Measurements from ENCODE around the gene PDGFRB.
A peak's percentile ranks its signal among the peaks of the same experiment; 100 is the strongest.

Gene PDGFRB

DNA sequence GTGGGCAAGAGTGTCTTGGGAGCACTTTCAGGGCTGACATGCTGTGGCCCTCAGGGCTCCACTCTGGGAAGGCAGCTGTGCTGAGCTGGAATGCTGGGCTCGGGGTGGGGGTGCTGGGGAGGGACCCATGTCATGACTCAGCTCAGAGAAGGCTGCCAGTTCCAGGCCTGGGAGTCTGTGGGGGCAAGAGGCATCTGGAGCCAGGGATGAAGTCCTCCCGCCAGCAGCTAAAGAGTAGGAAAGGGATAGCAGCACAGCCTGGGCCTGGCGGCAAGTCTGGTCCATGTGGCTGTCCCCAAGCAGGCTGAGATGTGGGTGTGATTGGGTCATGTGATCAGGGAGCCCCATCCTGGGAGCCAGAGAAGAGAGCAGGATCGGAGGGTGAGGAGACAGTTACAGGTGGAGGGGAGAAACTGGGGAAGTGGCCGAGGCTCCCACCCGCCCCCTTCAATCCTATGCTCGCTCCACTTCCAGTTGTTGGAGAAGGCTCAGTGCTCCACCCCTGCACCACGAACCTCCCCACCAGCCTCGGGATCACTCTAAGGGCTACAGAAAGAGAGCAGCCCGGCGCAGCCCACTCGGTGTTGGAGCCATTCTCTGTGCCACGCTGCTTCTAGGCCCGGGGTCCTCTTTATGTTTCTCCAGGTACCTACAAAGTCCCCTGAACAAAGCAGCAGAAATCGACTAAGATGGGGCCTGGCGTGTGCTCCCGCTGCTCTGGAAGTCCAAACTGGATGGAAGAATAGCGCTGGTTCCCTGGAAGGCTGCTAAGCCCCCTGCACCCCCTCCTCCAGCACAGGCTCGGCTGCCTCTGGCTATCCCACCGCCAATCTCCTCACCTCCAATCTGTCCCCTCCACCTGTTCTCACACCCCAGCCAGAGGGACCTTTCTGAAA, 12.0 kb downstream of the PDGFRB start:
- Histone ChIP-seq H3K4me1 (peaks cover 11 to 99% (median 91%) of the 10 kb centered on the region in 4 donors), H3K36me3 (peaks cover 0 to 12% (median 0%) of the 10 kb centered on the region in 3 donors), H3K4me3 (peak overlapping the region; percentile 37 to 41), H3K9me3 (no peaks in the 10 kb centered on the region), H3K27me3 (no peaks in the 10 kb centered on the region), H3K27ac (peak overlapping the region; percentile 89 to 98)
- DNase-seq: peak; percentile 91 to 96
- TF ChIP-seq, protein P1, sequence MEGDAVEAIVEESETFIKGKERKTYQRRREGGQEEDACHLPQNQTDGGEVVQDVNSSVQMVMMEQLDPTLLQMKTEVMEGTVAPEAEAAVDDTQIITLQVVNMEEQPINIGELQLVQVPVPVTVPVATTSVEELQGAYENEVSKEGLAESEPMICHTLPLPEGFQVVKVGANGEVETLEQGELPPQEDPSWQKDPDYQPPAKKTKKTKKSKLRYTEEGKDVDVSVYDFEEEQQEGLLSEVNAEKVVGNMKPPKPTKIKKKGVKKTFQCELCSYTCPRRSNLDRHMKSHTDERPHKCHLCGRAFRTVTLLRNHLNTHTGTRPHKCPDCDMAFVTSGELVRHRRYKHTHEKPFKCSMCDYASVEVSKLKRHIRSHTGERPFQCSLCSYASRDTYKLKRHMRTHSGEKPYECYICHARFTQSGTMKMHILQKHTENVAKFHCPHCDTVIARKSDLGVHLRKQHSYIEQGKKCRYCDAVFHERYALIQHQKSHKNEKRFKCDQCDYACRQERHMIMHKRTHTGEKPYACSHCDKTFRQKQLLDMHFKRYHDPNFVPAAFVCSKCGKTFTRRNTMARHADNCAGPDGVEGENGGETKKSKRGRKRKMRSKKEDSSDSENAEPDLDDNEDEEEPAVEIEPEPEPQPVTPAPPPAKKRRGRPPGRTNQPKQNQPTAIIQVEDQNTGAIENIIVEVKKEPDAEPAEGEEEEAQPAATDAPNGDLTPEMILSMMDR (IDR thresholded peaks at IDR 0.05): no peak
- intact Hi-C loops (cut with DNase I; ENCODE audit: low total_unique reads): no loop called here

DNA sequence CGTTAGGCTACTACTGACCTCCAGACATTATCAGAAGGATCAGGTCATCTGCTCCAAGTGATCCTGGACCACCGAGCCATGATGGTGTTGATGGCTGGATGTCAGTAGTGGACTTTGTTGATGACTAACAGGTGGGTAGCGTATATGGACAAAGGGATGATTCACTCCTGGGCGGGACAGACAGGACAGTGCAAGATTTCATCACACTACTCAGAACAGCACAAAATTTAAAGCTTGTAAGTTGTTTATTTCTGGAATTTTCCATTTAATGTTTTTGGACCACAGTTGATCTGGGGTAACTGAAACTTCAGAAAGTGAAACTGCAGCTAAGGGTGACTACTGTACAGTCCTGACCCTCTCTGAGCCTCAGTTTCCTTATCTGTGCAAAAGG, 12.7 kb downstream of the PDGFRB start:
- Histone ChIP-seq H3K27ac (peak overlapping the region; percentile 89 to 98), H3K4me3 (peak overlapping the region in 1 of 2 donors; percentile 41), H3K36me3 (peaks cover 0 to 12% (median 0%) of the 10 kb centered on the region in 3 donors), H3K9me3 (no peaks in the 10 kb centered on the region), H3K4me1 (peaks cover 11 to 99% (median 93%) of the 10 kb centered on the region in 4 donors), H3K27me3 (no peaks in the 10 kb centered on the region)
- TF ChIP-seq, protein P1 (IDR thresholded peaks at IDR 0.05): no peak
- DNase-seq: peak in 1 of 2 donors; percentile 81
- intact Hi-C loops (cut with DNase I; ENCODE audit: low total_unique reads): no loop called here

DNA sequence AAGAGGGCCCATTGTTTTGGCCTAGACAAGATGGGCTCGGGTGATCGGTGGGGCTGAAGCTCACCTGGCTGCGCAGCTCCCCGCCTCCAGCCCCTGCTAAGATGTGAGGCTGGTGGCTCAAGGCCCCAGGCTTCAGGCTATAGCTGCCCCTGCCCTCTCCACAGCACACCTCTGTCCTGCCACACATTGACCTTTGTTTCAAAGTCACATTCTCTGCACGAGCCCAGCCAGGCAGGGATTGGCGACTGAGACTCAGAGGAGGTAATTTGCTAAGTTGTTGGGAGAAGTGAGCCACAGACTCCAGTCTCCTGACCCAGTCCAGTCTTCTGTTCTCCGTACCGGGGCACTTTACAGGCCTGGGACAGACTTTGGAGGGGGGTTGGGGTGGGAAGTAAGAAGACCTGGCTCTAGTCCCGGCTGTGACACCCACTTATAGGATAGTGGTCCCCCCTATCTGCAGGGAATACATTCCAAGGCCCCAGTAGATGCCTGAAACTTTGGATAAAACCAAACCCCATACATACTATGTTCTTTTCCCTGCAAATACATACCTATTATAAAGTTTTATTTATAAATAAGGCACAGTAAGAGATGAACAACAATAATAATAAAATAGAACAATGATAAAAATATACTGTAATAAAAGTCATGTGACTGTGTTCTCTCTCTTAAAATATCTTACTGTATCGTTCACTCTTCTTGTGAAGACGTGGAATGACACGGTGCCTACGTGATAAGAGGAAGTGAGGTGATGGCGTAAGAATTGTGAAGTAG, 13.3 kb downstream of the PDGFRB start:
- intact Hi-C loops (cut with DNase I; ENCODE audit: low total_unique reads): no loop called here
- H3K36me3 ChIP-seq: peaks cover 0 to 10% (median 0%) of the 10 kb centered on the region in 3 donors
- TF ChIP-seq, protein P1 (IDR thresholded peaks at IDR 0.05): no peak
- peak overlapping the region in 1 of 2 donors; percentile 41 for H3K4me3 ChIP-seq
- no peak for DNase-seq
- peaks cover 11 to 99% (median 94%) of the 10 kb centered on the region in 4 donors for H3K4me1 ChIP-seq
- peak overlapping the region; percentile 89 to 98 for H3K27ac ChIP-seq
- no peaks in the 10 kb centered on the region for H3K27me3 ChIP-seq
- no peaks in the 10 kb centered on the region for H3K9me3 ChIP-seq

DNA sequence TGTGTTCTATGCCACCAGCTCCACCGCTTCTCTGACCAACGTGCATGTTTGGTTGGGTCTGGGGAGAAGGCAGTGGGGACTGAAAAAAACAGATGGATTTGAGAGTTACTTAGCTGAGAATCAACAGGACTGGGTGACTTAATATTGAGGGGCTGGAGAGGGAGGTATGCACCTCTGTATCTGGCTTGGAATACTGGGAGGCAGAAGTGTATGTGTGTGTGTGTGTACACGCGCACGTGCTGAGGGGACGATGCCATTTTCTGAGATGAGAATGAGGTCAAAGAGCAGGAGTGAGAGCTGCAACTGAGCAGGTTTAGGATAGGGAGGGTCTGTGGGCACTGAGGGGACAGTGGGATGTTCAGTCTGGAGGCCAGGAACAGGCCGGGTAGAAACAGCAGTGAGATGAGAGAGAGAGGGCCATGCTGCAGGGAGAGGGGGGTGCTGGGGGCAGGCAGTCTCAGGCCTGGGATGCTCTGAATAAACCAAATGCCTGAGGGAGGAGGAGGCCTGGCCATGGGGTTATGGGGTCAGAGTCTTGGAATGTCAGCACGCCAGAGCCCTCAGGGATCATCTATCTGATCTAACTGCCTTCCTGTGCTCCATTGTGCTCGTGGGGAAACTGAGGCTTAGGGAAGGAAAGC, 14.0 kb downstream of the PDGFRB start:
- DNase-seq: no peak
- H3K4me3 ChIP-seq: peak overlapping the region in 1 of 2 donors; percentile 11
- TF ChIP-seq, protein P1 (IDR thresholded peaks at IDR 0.05): no peak
- peaks cover 2 to 14% (median 4%) of the 10 kb centered on the region in 3 donors for H3K36me3 ChIP-seq
- intact Hi-C loops (cut with DNase I; ENCODE audit: low total_unique reads): no loop called here
- no peaks in the 10 kb centered on the region for H3K27me3 ChIP-seq
- peaks cover 11 to 99% (median 94%) of the 10 kb centered on the region in 4 donors for H3K4me1 ChIP-seq
- no peaks in the 10 kb centered on the region for H3K9me3 ChIP-seq
- H3K27ac ChIP-seq: peak overlapping the region; percentile 89 to 98

DNA sequence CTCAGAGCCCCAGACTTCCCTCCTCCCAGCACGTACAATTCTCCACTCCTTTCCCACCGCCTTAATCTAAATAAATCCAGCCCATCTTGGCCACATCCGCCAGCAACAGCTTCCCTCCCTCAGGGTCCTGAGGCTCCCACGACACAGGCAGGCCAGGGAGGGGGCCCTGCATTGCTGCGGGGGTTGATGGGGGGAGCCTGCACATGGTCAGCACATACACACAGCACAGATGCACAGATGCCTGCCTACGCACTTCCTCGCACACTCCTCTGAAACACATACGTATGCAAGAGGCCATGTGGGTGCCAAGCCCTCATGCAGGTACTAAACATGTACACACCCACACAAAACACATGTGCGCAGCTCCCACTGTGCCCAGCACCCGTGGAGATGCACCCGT, 14.8 kb downstream of the PDGFRB start:
- peaks cover 11 to 99% (median 95%) of the 10 kb centered on the region in 4 donors for H3K4me1 ChIP-seq
- DNase-seq: no peak
- H3K9me3 ChIP-seq: no peaks in the 10 kb centered on the region
- H3K4me3 ChIP-seq: peak overlapping the region; percentile 8 to 11
- intact Hi-C loops (cut with DNase I; ENCODE audit: low total_unique reads): no loop called here
- H3K27ac ChIP-seq: peak overlapping the region; percentile 89 to 98
- TF ChIP-seq, protein P1 (IDR thresholded peaks at IDR 0.05): no peak
- peaks cover 11 to 20% (median 12%) of the 10 kb centered on the region in 3 donors for H3K36me3 ChIP-seq
- no peaks in the 10 kb centered on the region for H3K27me3 ChIP-seq
